ENCODE measurements around the gene ING1.

ING1 gene

DNA sequence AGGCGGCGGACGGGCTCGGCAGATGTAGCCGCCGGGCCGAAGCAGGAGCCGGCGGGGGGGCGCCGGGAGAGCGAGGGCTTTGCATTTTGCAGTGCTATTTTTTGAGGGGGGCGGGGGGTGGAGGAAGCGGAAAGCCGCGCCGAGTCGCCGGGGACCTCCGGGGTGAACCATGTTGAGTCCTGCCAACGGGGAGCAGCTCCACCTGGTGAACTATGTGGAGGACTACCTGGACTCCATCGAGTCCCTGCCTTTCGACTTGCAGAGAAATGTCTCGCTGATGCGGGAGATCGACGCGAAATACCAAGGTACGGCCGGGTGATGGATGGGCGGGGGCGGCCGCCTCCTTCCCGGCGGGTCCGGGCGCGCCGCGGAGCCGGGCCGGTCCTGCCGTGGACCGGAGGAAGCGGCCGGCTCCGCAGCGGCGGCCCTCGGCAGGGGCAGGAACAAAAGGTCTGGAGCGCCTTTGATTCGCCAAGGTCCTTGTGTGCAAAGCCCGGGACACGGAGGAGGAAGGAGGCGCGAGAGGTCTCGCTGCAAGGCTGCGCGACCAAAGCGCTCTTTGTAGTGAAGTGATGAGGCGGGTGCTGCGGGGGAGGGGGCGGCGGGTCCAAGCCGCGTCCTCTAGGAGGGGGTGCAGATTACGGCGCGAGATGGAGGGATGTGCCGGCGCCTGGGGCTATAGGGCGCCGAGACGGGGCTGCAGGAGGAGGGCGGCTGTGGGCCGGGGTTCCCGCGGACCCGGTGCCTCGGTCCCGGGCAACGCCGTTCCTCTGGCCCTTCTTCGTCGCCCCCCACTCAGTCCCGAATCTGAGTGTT lies 689 bp downstream of the ING1 start:
- peak overlapping the region; percentile 99 for H3K18ac ChIP-seq (ENCODE audit: low read length)
- no CpG with 5 or more reads among the region's 86 CpGs for WGBS (ENCODE audit: extremely low coverage, insufficient coverage, low lambda C conversion rate)
- peak overlapping the region; percentile 97 for H3K56ac ChIP-seq (ENCODE audit: low read length)
- H3K4me2 ChIP-seq (ENCODE audit: low read length): peak overlapping the region; percentile 71
- no peak overlapping the region for H2BK5ac ChIP-seq (ENCODE audit: low read length)
- peaks cover 3% of the 10 kb centered on the region for H3K79me1 ChIP-seq (ENCODE audit: low read length)
- no peak overlapping the region for H2BK120ac ChIP-seq (ENCODE audit: low read depth, low read length)
- H4K8ac ChIP-seq (ENCODE audit: low read depth, low read length): no peak overlapping the region
- no peak overlapping the region for H2AK5ac ChIP-seq (ENCODE audit: low read length)
- peak overlapping the region; percentile 88 for H3K27ac ChIP-seq (ENCODE audit: low read depth, low read length)
- H3K4me1 ChIP-seq (ENCODE audit: control insufficient read depth, low read depth, low read length): no peaks in the 10 kb centered on the region
- peak overlapping the region; percentile 99 for H3K9ac ChIP-seq (ENCODE audit: low read length)
- H3K4ac ChIP-seq (ENCODE audit: low read depth, low read length): peak overlapping the region; percentile 97
- peak overlapping the region; percentile 98 for H3K23ac ChIP-seq (ENCODE audit: low read length)
- H3K4me3 ChIP-seq (ENCODE audit: low read length): peak overlapping the region; percentile 98
- peaks cover 42% of the 10 kb centered on the region for H3K79me2 ChIP-seq (ENCODE audit: control insufficient read depth, insufficient read depth, low read length)
- peak; percentile 68 for DNase-seq
- no peak overlapping the region for H2BK15ac ChIP-seq (replicated peaks; ENCODE audit: low read depth)
- no peak overlapping the region for H4K5ac ChIP-seq (ENCODE audit: low read length)
- H3K27me3 ChIP-seq (ENCODE audit: insufficient read depth, low read length, poor library complexity): no peaks in the 10 kb centered on the region
- peaks cover 1% of the 10 kb centered on the region for H3K36me3 ChIP-seq (ENCODE audit: control insufficient read depth, insufficient read depth, low read length)

DNA sequence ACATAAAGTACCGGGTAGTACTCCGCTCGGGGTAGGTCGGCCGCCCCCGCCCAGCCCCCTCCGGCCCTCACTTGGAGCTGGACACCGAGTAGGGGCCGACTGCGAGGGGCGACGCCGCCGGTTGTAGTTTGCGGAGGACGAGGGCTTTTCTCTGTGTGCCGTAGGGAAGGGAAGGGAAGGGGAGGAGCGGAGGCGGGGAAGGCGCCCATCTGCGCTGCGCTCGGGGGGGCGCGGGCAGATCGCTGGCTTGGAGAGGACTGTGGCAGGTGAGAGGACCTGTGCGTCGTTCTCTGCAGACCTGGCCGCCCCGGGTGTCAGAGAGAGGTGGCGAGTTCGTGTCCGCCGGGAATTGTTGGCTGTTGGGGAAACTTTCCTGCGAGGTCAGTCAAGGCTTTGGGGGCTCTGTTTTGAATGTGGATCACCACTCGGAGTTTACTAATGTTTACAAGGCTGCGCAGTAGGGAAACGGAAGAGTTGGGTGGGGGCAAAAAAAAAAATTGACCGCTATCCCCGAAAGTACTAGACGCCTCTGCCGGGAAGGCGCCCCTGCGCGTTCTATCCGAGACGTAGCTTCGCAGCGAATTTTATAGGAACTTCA lies 1.4 kb downstream of the ING1 start:
- Histone ChIP-seq H3K4me1 (ENCODE audit: control insufficient read depth, low read depth, low read length) (no peaks in the 10 kb centered on the region), H3K23ac (ENCODE audit: low read length) (peak overlapping the region; percentile 71), H3K79me2 (ENCODE audit: control insufficient read depth, insufficient read depth, low read length) (peaks cover 49% of the 10 kb centered on the region), H4K8ac (ENCODE audit: low read depth, low read length) (no peak overlapping the region), H3K18ac (ENCODE audit: low read length) (peak overlapping the region; percentile 99), H2BK15ac (replicated peaks; ENCODE audit: low read depth) (no peak overlapping the region), H2BK120ac (ENCODE audit: low read depth, low read length) (no peak overlapping the region), H3K56ac (ENCODE audit: low read length) (peak overlapping the region; percentile 97), H2BK5ac (ENCODE audit: low read length) (no peak overlapping the region), H3K27ac (ENCODE audit: low read depth, low read length) (peak overlapping the region; percentile 84), H3K9ac (ENCODE audit: low read length) (peak overlapping the region; percentile 99), H3K36me3 (ENCODE audit: control insufficient read depth, insufficient read depth, low read length) (peaks cover 2% of the 10 kb centered on the region), H4K5ac (ENCODE audit: low read length) (no peak overlapping the region), H3K79me1 (ENCODE audit: low read length) (peaks cover 7% of the 10 kb centered on the region), H3K4ac (ENCODE audit: low read depth, low read length) (peak overlapping the region; percentile 40), H2AK5ac (ENCODE audit: low read length) (peak overlapping the region; percentile 33), H3K27me3 (ENCODE audit: insufficient read depth, low read length, poor library complexity) (no peaks in the 10 kb centered on the region), H3K4me2 (ENCODE audit: low read length) (peak overlapping the region; percentile 71), H3K4me3 (ENCODE audit: low read length) (peak overlapping the region; percentile 98)
- DNase-seq: peak; percentile 79
- WGBS (ENCODE audit: extremely low coverage, insufficient coverage, low lambda C conversion rate): no CpG with 5 or more reads among the region's 49 CpGs

DNA sequence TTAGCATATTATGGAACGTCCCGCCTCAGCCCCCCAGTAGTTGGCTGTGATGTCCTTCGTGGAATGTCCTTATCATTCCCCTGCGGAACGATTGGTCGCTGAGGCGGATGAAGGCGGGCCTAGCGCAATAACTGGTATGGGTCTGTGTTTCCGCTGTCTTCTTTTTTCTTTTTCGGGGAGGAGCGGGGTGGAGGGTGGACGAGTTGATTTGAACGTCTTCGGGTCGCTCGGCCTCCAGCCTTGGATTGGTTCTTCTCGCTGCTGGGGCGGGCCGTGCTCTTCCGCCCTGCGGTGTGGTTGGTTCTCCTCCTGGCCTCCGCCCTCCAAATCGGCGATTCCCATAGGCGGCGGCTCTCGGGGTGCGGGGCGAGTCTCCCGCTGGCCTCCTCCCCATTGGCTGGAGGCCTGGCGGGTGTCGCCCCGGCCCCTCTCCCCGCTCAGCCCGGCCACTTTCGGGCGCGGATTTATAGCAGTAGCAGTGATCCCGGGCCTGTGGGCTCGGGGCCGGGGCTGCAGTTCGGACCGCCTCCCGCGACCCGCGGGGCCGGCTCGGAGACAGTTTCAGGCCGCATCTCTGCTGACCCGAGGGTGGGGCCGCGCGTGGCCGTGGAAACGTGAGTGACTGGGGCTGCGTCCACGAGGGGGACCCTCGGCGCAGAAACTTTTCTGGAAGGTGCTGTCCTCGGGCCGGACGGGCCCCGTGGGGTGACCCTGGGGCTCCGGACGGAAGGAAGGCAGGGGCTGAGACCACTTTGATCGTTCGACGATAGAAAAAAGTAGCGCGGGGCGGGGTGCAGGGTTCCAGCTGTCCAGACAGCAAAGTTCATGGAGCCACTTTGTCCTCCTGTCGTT lies 2.1 kb downstream of the ING1 start:
- Histone ChIP-seq H3K18ac (ENCODE audit: low read length) (peak overlapping the region; percentile 64), H3K79me1 (ENCODE audit: low read length) (peaks cover 7% of the 10 kb centered on the region), H3K56ac (ENCODE audit: low read length) (peak overlapping the region; percentile 92), H3K23ac (ENCODE audit: low read length) (peak overlapping the region; percentile 4), H2AK5ac (ENCODE audit: low read length) (no peak overlapping the region), H3K4me2 (ENCODE audit: low read length) (peak overlapping the region; percentile 25), H2BK5ac (ENCODE audit: low read length) (no peak overlapping the region), H2BK120ac (ENCODE audit: low read depth, low read length) (no peak overlapping the region), H4K8ac (ENCODE audit: low read depth, low read length) (no peak overlapping the region), H3K36me3 (ENCODE audit: control insufficient read depth, insufficient read depth, low read length) (peaks cover 2% of the 10 kb centered on the region), H3K9ac (ENCODE audit: low read length) (peak overlapping the region; percentile 76), H3K79me2 (ENCODE audit: control insufficient read depth, insufficient read depth, low read length) (peaks cover 53% of the 10 kb centered on the region), H3K4me1 (ENCODE audit: control insufficient read depth, low read depth, low read length) (no peaks in the 10 kb centered on the region), H3K27ac (ENCODE audit: low read depth, low read length) (peak overlapping the region; percentile 69), H2BK15ac (replicated peaks; ENCODE audit: low read depth) (no peak overlapping the region), H3K4me3 (ENCODE audit: low read length) (peak overlapping the region; percentile 85), H4K5ac (ENCODE audit: low read length) (no peak overlapping the region), H3K4ac (ENCODE audit: low read depth, low read length) (no peak overlapping the region), H3K27me3 (ENCODE audit: insufficient read depth, low read length, poor library complexity) (no peaks in the 10 kb centered on the region)
- DNase-seq: peak; percentile 100
- WGBS (ENCODE audit: extremely low coverage, insufficient coverage, low lambda C conversion rate): no CpG with 5 or more reads among the region's 74 CpGs

DNA sequence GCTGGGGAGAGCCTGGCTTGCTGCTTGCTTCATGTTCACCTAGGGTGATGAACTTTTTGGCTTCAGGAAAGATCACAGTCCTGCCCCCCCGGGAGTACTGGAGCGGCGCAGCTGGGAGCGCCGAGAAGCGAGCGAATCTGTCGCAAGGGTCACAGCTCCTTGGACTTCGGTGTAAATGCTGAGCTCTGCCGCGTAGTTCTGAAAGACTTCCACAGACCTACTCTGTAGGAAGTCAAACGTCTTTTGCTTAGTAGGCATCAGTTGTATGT lies 2.7 kb downstream of the ING1 start:
- H3K23ac ChIP-seq (ENCODE audit: low read length): no peak overlapping the region
- H3K9ac ChIP-seq (ENCODE audit: low read length): peak overlapping the region; percentile 76
- H2BK15ac ChIP-seq (replicated peaks; ENCODE audit: low read depth): no peak overlapping the region
- peak overlapping the region; percentile 25 for H3K4me2 ChIP-seq (ENCODE audit: low read length)
- H3K4ac ChIP-seq (ENCODE audit: low read depth, low read length): no peak overlapping the region
- peak; percentile 69 for DNase-seq
- H4K8ac ChIP-seq (ENCODE audit: low read depth, low read length): no peak overlapping the region
- no peak overlapping the region for H4K5ac ChIP-seq (ENCODE audit: low read length)
- no peak overlapping the region for H2BK5ac ChIP-seq (ENCODE audit: low read length)
- H3K79me1 ChIP-seq (ENCODE audit: low read length): peaks cover 7% of the 10 kb centered on the region
- no peak overlapping the region for H2BK120ac ChIP-seq (ENCODE audit: low read depth, low read length)
- no peaks in the 10 kb centered on the region for H3K4me1 ChIP-seq (ENCODE audit: control insufficient read depth, low read depth, low read length)
- peak overlapping the region; percentile 92 for H3K56ac ChIP-seq (ENCODE audit: low read length)
- H3K18ac ChIP-seq (ENCODE audit: low read length): no peak overlapping the region
- H2AK5ac ChIP-seq (ENCODE audit: low read length): no peak overlapping the region
- peak overlapping the region; percentile 85 for H3K4me3 ChIP-seq (ENCODE audit: low read length)
- peaks cover 56% of the 10 kb centered on the region for H3K79me2 ChIP-seq (ENCODE audit: control insufficient read depth, insufficient read depth, low read length)
- no peaks in the 10 kb centered on the region for H3K27me3 ChIP-seq (ENCODE audit: insufficient read depth, low read length, poor library complexity)
- H3K36me3 ChIP-seq (ENCODE audit: control insufficient read depth, insufficient read depth, low read length): peaks cover 2% of the 10 kb centered on the region
- WGBS (ENCODE audit: extremely low coverage, insufficient coverage, low lambda C conversion rate): no CpG with 5 or more reads among the region's 12 CpGs
- peak overlapping the region; percentile 69 for H3K27ac ChIP-seq (ENCODE audit: low read depth, low read length)

DNA sequence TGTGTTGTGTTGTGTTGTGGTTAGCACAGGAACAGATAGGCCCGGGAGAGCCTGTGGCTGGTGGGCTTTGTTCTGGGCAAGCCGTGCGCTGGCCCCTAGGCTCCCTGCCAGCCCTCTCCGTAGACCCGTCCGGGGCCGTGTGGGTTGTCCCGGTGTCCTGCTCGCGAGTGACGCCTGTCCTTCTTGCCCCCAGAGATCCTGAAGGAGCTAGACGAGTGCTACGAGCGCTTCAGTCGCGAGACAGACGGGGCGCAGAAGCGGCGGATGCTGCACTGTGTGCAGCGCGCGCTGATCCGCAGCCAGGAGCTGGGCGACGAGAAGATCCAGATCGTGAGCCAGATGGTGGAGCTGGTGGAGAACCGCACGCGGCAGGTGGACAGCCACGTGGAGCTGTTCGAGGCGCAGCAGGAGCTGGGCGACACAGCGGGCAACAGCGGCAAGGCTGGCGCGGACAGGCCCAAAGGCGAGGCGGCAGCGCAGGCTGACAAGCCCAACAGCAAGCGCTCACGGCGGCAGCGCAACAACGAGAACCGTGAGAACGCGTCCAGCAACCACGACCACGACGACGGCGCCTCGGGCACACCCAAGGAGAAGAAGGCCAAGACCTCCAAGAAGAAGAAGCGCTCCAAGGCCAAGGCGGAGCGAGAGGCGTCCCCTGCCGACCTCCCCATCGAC lies 5.7 kb downstream of the ING1 start:
- H2BK15ac ChIP-seq (replicated peaks; ENCODE audit: low read depth): no peak overlapping the region
- no CpG with 5 or more reads among the region's 61 CpGs for WGBS (ENCODE audit: extremely low coverage, insufficient coverage, low lambda C conversion rate)
- no peak overlapping the region for H3K18ac ChIP-seq (ENCODE audit: low read length)
- H3K36me3 ChIP-seq (ENCODE audit: control insufficient read depth, insufficient read depth, low read length): peaks cover 2% of the 10 kb centered on the region
- H3K56ac ChIP-seq (ENCODE audit: low read length): no peak overlapping the region
- no peak overlapping the region for H4K8ac ChIP-seq (ENCODE audit: low read depth, low read length)
- H3K4me3 ChIP-seq (ENCODE audit: low read length): no peak overlapping the region
- DNase-seq: no peak
- no peak overlapping the region for H2BK120ac ChIP-seq (ENCODE audit: low read depth, low read length)
- H3K9ac ChIP-seq (ENCODE audit: low read length): no peak overlapping the region
- H3K79me1 ChIP-seq (ENCODE audit: low read length): peaks cover 8% of the 10 kb centered on the region
- peaks cover 52% of the 10 kb centered on the region for H3K79me2 ChIP-seq (ENCODE audit: control insufficient read depth, insufficient read depth, low read length)
- H2BK5ac ChIP-seq (ENCODE audit: low read length): no peak overlapping the region
- no peak overlapping the region for H3K23ac ChIP-seq (ENCODE audit: low read length)
- H2AK5ac ChIP-seq (ENCODE audit: low read length): no peak overlapping the region
- H3K27ac ChIP-seq (ENCODE audit: low read depth, low read length): no peak overlapping the region
- no peak overlapping the region for H4K5ac ChIP-seq (ENCODE audit: low read length)
- H3K4me2 ChIP-seq (ENCODE audit: low read length): no peak overlapping the region
- no peaks in the 10 kb centered on the region for H3K27me3 ChIP-seq (ENCODE audit: insufficient read depth, low read length, poor library complexity)
- H3K4ac ChIP-seq (ENCODE audit: low read depth, low read length): no peak overlapping the region
- H3K4me1 ChIP-seq (ENCODE audit: control insufficient read depth, low read depth, low read length): no peaks in the 10 kb centered on the region
